Stimulated activated CD8-positive, alpha-beta memory T cell treated with anti-CD3 and anti-CD28 coated beads, Interleukin-12 subunit alpha, Interleukin-12 subunit beta, amount 100 ng/mL, for 24 hours (primary cell): ENCODE measurements around the gene ADSS2.
"Not testable (repeated sequence)": the region's sequence is repeated elsewhere in the genome, so short reads cannot be mapped to it uniquely, and the experiment has no call there.

Experiments
- DNase-seq: peaks from one replicate; pipeline ENCODE4 v3.0.0-alpha.2; 2020; ENCODE audit errors: extremely low read depth

Gene ADSS2

DNA sequence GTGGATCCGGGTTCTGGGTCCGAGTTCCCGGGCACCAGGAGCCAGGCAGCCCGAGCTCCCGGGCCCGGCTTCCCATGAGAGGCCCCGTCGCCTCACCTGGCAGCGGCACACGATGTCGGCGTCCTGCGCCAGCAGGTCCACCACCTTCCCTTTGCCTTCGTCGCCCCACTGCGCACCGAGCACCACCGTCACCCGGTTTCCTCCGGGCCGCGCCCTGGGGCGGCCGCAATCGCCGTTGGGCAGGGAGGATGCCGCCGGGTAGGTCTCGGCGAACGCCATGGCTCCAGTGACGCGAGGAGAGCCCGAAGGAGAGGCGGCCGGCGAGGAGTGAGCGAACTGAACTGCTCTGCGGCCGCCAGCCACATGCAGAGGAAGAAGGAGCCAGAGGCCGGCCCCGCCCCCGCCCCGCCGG, at the start of gene ADSS2:
Gene ADSS2 (minus strand): TSS at position 371 of the 412 bp plus-strand sequence. CDS start 92 bp downstream, at position 279.
- no peak for DNase-seq

DNA sequence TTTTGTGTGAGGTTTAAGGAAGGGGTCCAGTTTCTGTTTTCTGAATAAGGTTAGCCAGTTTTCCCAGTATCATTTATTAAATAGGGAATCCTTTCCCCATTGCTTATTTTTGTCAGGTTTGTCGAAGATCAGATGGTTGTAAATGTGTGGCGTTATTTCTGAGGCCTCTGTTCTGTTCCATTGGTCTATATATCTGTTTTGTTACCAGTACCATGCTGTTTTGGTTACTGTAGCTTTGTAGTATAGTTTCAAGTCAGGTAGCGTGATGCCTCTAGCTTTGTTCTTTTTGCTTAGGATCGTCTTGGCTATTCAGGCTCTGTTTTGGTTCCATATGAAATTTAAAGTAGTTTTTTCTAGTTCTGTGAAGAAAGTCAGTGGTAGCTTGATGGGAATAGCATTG, 48.8 kb upstream of the ADSS2 start:
- not testable (repeated sequence) for DNase-seq

DNA sequence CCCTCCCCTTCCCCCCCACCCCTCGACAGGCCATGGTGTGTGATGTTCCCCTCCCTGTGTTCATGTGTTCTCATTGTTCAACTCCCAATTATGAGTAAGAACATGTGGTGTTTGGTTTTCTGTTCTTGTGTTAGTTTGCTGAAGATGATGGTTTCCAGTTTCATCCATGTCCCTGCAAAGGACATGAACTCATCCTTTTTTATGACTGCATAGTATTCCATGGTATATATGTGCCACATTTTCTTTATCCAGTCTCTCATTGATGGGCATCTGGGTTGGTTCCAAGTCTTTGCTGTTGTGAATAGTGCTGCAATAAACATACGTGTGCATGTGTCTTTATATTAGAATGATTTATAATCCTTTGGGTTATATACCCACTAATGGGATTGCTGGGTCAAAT, 47.8 kb upstream of the ADSS2 start:
- not testable (repeated sequence) for DNase-seq

DNA sequence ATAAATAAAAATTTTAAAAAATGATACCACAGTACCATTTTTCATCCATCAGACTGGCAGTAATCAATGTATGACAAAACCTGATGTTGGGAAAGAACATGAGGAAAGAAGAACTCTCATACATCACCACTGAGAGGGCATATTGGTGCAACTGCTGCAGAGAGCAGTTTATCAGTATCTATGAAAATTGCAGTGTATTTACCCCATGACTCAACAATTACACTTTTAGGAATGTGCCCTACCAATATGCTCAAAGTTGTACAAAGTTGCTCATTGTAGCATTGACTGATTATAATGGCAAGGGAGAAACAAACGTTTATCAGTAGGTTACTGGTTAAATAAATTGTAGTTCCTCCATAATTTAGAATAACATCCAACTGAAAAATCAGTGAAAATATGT, 46.1 kb upstream of the ADSS2 start:
- DNase-seq = no peak

DNA sequence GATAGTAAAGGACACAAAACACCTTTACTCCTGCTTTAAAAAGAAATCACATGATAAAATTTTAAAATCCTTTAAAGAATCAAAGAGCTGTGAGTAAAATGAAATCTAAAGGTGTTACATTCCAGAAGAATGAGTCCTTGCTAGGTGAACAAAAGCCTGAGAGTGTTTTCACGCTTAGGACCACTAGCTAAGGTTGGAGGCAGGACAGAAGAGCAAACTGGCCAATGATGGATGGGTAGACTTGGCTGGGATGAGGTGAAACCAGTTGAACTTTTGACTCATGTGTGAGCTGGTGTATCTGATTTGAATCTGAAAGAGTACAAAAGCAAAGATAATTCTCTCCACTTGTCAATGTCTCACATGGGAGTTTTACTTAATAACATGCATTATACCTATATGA, 44.5 kb upstream of the ADSS2 start:
- DNase-seq = no peak

DNA sequence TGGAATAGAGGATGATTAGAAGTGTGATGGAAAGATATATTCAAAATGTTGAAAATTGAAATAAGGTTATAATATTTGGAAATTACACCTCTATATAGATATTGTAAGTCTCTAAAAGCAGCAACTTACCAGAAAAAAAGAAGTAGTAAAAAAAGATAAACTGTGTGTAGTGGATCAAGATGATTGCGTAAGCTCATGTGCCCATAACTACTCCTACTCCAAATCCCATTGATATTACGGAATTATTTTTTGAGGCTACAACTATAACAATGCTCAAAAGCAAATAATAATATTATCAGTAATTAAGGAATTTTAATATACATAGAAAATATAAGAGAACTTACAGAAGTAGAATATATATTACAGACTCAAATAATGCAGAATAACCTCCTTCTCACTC, 42.9 kb upstream of the ADSS2 start:
- no peak for DNase-seq

DNA sequence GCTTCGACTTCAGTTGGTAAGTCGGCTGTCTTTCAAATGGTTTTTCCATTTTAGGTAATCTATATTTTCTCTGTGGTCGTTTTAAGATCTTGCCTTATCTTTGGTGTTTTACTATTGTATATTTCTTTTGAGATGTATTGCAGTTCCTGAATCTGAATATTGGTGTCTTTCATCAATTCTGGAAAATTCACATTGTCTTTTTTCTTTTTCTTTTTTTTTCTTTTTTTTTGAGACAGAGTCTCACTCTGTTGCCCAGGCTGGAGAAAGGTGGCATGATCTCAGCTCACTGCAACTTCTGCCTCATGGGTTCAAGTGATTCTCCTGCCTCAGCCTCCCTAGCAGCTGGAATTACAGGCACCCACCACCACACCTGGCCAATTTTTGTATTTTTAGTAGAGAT, 33.3 kb upstream of the ADSS2 start:
- not testable (repeated sequence) for DNase-seq

DNA sequence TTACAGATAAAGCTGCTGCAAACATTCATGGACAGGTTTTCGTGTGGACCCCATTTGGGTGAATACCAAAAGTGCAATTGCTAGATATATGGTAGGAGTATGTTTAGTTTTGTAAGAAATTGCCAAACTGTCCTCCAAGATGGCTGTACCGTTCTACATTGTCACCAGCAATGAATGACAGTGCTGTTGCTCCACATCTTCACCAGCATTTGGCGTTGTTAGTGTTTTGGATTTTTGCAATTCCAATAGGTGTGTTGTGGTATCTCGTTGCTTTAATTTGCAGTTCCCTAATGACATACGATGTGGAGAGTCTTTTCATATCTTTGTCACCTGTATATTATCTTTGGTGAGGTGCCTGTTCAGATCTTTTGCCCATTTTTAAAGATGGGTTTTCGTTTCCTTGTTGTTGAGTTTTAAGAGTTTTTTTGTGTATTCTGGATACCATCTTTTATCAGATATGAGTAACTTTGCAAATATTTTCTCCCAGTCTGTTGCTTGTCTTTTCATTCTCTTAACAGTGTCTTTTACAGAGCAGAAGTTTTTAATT, 21.4 kb upstream of the ADSS2 start:
- no peak for DNase-seq

DNA sequence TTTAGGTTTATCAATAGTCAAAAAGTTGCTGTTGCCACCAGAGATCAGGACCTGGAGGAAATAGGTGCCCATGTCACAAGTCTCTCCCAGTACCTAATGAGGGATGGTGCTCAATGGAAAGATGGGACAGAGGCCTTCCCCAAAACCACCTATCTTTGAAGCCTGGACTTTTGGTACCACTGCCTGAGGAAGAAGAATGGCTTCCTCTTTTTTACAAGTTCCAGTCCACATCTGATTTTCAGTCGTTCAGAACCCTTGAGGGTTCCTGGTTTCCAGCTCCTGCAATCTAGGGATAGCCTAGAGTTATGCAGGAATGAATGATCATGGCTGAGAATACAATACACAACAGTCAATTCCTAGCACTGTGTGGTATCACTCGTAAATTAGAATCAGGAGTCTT, 15.0 kb upstream of the ADSS2 start:
- DNase-seq = no peak

DNA sequence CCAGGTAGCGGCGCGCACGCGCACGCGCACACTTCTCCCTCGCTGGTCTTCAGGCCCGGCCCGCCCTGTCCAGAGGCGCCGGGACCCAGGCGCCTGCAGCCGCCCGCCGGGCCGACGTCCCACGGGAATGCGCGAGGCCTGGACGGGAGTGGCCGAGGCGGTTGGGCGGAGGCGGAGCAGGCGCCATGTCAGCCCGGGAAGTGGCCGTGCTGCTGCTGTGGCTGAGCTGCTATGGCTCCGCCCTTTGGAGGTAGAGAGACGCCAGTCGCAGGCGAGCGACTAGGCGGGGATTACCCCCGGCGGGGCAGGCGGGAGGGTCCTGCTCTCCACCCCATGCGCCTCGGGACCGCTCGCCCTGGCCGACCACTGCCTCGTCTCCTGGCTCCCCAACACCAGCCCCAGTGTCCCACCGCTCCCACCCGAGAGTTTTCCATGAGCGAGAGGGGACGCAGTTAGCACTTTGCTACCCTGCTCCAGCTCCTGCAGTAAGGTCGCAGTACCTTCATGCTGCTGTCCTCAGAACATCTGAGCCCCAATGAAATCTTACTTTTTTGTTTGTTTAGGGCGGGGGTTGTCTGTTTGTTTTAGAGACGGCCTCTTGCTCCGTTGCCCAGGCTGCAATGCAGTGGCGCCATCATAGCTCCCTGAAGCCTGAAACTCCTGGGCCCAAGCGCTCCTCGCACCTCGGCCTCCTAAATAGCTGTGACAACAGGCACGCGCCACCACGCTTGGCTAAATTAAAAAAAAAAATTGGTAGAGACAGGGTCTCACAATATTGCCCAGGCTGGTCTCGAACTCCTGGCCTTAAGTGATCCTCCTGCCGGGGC, 9.7 kb upstream of the ADSS2 start, which contains the start of gene CATSPERE:
Gene CATSPERE (plus strand): TSS at position 29 of the 827 bp plus-strand sequence. CDS start 157 bp downstream, at position 186.
- peak; percentile 51 for DNase-seq

DNA sequence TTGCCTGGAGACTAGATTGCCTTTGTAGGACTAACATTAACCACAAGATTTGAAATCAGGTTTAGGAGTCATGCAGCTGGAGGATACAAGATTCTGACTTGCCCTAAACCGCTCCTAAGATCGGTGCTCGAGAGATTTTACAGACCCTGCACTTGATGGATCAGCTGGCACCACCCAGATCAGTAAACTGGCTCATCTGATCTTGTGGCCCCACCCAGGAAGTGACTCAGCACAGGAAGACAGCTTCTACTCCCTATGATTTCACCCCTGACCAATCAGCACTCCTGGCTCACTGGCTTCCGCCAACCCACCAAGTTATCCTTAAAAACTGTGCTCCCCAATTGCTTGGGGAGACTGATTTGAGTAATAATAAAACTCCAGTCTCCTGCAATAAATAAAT, 8.5 kb upstream of the ADSS2 start:
- no peak for DNase-seq

DNA sequence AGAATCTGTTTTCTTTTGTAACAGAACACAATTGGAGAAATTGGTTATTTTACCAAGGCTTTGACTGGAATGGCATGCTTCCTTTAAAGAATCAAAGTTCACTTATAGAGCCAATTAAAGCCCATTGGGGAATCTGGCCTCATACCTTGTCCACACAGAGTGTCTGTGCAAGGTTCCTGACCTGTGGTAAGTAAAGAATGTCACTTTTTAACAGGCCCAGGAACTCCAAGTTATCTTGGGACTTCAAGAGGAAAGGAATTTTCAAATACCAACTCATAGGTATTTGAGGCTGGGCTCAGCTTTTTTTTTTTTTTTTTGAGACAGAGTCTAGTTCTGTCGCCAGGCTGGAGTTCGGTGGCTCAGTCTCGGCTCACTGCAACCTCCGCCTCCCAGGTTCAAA, 7.1 kb upstream of the ADSS2 start:
- DNase-seq = no peak

DNA sequence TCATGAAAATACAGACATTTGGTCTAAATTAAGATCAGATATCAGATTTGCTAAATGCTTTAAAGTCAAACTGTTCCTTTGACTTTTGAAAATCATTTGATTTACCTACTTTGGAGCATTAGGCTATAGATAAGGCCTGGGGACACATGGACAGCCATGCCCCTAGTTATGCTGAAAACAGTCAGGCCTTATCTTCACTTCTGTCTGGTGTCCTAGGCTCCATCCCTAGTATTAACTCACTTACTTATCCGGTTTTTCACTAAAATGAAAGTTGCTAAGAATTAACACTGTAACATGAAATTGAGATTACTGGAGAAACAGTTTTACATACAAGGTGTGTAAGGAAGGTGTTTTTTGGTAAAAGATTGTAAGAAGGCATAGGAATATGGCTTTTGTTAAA, 4.9 kb upstream of the ADSS2 start:
- no peak for DNase-seq

DNA sequence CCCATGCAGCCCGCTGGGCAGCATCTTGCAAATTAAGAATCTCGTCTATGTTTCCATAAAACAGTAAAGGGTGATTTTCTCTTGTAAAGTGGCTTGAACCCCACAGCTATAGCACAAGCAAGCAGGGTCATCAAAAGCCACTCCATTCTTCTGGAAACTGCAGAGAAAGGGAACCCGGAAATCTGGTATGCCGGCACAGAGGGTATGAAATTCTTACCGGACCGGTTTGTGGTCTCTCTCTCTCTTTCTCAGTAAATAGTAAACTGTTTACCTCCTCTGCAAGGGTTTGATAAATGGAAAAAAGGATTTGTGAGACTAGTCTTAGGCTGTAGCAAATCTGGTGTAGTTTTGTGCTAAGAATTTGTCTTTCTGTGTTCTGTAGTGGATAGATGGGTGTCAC, 2.7 kb upstream of the ADSS2 start:
- DNase-seq = no peak

DNA sequence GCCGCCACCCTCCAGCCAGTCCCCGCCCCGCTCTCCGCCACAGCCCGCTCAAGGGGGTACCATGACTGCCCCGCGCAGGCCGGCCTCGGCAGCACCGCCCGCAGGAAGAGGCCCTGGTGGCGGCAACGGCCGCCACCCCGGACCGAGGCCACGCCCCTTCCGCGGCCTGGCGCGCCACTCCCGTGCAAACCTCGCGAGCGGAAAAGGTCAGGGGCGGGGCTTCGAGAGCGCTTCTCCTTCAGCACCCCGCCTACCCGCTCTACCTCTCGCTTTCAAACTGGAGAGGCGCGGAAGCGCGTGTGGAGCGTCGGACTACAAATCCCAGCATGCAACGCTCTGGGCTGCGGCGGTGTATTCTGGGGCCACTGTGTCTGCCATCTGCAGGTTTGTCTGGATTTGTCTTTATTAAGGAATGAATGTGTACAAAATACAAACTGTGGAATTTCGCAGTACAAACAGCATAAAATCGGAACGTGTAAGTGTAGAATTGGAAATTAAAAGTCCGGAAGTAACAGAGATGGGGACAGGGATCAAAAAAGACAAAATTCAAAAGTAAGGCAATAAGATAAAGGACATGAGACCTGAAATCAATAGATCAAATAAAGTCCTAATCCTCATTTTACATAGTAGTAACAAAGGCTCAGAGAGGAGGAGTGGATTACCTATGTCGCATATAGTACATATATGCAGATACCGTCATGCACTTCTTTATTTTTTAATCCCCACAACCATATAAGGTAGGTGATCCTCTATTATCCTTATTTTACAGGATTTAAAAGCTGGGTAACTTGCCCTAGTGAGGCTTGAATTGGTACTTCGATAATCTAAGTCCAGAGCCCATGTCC, 464 bp upstream of the ADSS2 start:
- peak; percentile 98 for DNase-seq

DNA sequence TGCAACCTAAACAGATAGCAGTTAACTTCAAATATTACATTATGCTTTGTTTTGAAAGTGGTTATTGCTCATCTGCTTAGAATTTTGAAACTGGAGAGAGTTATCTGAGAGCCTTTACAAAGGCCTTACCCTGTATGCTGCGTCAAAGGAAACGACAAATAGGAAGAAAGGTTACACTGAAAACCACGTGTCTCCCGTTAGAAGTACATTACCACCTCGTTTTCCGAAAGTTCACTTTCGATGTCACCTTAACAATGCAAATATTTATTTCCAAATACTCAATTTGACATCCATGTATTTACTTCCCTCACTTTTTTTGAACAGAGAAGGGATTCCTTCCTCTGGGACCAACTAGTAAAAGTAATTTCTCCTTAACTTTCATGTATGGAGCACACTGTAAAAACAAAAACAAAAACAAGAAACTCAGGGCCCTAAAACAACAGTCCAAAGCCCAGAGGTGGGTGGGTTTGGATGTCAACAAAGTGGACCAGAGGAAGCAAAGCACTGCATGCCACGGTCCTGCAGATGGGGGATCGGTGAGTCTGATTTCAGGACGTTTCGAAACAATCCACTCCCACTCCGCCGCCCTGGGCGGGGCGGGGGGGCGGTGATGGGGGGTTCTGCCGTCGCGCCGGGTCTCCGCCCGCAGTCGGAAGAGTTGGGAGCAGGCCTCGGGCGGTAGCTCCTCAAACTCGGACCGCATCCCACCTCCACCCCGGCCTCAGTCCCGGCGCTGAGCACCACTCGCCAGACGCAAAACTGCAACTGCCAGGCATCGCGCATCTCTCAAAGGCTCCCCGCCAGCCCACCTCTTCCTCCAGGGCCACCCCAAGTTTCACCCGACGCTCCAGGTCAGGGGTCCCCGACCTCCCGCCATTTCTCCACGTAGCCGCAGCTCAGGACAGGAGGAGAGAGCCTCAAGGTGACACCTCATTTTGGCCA, 841 bp downstream of the ADSS2 start:
- DNase-seq = peak; percentile 15

DNA sequence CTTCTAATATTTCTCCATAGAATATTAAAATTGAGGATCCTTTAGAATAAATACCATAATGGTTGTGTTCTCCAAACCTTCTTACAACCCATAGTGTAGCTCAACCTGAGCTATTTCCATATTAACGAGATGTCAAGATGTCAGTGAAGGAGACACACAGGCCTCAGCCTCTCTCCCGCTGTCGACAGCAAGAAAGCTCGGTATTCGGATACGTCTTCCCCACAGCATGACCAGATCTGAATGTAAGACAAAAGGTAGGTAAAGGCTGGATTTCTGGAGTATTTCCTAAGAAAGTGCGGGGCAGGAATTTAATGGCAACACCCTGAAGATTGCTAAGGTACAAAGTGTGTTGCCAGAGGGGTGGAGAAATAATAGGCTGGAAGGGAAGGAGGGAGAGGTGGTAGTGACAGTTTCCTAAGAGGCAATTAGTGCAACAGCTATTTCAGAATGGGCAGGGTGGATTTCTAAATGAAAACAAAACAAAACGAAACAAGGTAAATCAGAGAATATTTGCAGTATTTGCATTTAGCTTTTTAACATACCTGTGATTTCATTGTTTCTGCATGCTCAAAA, 1.7 kb downstream of the ADSS2 start:
- DNase-seq = no peak

DNA sequence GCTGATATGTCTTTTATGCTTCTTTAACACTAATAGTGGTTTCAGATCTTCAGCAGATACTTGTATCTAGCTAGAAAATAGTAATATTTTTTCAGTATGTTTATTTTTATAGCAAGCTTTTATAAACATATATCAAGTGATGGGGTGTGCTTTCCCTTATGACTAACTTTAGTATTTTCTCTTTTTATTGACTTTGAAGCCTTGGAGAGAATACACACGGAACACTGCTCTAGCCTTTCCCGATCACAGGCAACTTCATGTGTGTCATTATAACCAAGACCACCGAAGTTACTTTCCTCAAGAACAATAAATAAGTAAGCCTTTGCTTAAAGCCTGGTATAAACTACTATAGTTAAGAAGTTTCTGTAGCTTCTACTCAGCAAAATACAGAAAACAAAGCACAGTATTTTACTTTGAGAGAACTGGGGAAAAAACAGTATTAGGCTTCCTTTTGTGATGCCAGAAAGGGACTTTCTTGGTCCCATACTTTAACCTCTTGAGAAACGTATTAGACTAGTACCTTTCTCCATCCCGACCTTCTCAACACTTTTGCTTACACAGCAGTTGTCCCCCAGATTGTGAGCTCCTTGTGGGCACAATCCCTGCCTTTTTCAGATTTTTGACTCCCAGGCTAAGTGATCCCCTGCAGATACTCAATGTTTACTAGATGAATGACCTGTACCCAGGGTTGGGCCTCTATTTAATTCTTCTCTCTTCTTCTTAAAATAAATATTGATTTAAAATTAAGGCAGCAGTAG, 3.3 kb downstream of the ADSS2 start:
- no peak for DNase-seq

DNA sequence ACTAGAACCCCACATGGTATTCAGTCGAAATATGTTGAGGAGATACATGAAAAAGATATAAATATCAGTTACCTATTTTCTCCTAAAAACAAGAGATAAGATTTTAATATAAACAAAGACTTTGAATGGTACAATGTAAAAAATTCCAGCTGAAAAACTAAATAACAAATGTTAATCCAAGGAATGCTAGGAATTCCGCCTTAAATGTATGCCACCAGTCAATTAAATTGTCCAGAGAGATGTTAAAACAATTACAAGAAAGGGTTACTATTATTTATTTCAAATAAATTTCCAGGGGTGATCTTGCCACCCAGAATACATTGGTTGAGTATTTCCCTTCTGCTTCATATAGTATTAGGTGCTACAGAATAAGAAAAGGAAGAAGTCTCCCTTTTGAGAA, 4.2 kb downstream of the ADSS2 start:
- no peak for DNase-seq

DNA sequence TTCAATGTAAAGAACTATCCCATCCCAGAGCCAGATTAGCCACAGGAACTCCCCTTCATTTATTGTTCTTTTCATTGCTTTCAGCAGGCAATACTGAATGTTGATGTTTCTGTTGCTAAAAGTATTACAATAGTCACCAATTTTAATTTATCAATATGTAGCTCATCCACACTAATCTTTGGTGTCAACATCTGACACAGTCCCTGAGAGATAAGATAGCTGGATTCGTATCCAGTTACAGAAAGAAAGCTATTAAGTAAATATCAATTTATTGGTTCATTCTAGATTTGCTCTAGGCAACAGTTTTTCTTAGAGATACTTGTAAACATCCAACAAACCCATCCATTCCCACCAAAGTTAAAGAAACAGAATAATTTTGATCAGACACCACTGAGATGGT, 4.7 kb downstream of the ADSS2 start:
- DNase-seq = no peak
